ENCODE data around the gene WLS.

DNA sequence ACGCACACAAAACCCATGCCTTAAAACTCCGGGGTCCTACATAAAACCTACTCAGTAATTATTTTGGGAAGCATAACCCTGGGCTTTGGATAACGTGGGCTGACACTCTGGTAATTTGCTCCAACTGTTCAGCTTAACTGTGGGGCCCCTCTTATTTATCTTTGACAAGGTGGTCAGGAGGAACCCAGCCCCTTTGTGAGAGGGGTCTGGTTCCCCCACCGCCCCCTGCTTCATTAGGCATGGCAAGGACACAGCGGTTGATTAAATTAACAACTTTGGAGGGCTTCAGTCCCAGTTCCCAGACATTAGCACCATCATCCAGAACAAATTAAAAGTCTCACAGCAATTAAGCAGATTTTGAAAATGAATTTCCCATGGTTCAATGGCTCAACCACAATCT, 14.7 kb downstream of the WLS start:
- no peak for TF ChIP-seq EP300 (IDR thresholded peaks at IDR 0.05)
- TF ChIP-seq CTCF (IDR thresholded peaks at IDR 0.05), result no peak
- no peak for TF ChIP-seq POLR2A (IDR thresholded peaks at IDR 0.05)
- no peak for TF ChIP-seq POLR2AphosphoS5 (IDR thresholded peaks at IDR 0.05)
